ENCODE results near the gene TTF2. TPM values are rescaled to one million over a fixed set of nuclear protein-coding genes. Genes with fewer than 3 reads are reported as not detected.
A peak's percentile ranks its signal among the peaks of the same experiment; 100 is the strongest.

TTF2 gene
- total RNA-seq, 1 donor from 2014 or later: 19.3 TPM

- DNase-seq: no peak
- Mint-ChIP-seq H3K9me3 (ENCODE audit: unreplicated experiment) (no peaks in the 10 kb centered on the region), H3K27me3 (ENCODE audit: unreplicated experiment) (peaks cover 2% of the 10 kb centered on the region), H3K36me3 (ENCODE audit: unreplicated experiment) (no peaks in the 10 kb centered on the region), H3K4me1 (ENCODE audit: low read depth, unreplicated experiment) (peaks cover 33% of the 10 kb centered on the region), H3K4me3 (ENCODE audit: unreplicated experiment) (no peak overlapping the region), H3K27ac (ENCODE audit: unreplicated experiment) (no peak overlapping the region)
- no peak for TF ChIP-seq CTCF (IDR thresholded peaks at IDR 0.05; ENCODE audit: partially characterized antibody, unreplicated experiment)
Observed at GRCh38 chr1:117033772-117034171, 26.4 kb upstream of the TTF2 start.

GRCh38 chr1:117034791-117035290 is 25.3 kb upstream of the TTF2 start:
- H3K36me3 Mint-ChIP-seq (ENCODE audit: unreplicated experiment): no peaks in the 10 kb centered on the region
- peaks cover 33% of the 10 kb centered on the region for H3K4me1 Mint-ChIP-seq (ENCODE audit: low read depth, unreplicated experiment)
- peak overlapping the region; percentile 57 for H3K4me3 Mint-ChIP-seq (ENCODE audit: unreplicated experiment)
- no peaks in the 10 kb centered on the region for H3K9me3 Mint-ChIP-seq (ENCODE audit: unreplicated experiment)
- H3K27ac Mint-ChIP-seq (ENCODE audit: unreplicated experiment): peak overlapping the region; percentile 67
- TF ChIP-seq CTCF (IDR thresholded peaks at IDR 0.05; ENCODE audit: partially characterized antibody, unreplicated experiment): no peak
- peaks cover 2% of the 10 kb centered on the region for H3K27me3 Mint-ChIP-seq (ENCODE audit: unreplicated experiment)
- DNase-seq: peak; percentile 59

GRCh38 chr1:117036018-117036461 is 24.1 kb upstream of the TTF2 start:
- no peak for TF ChIP-seq CTCF (IDR thresholded peaks at IDR 0.05; ENCODE audit: partially characterized antibody, unreplicated experiment)
- Mint-ChIP-seq H3K4me1 (ENCODE audit: low read depth, unreplicated experiment) (peaks cover 35% of the 10 kb centered on the region), H3K36me3 (ENCODE audit: unreplicated experiment) (no peaks in the 10 kb centered on the region), H3K9me3 (ENCODE audit: unreplicated experiment) (no peaks in the 10 kb centered on the region), H3K27ac (ENCODE audit: unreplicated experiment) (no peak overlapping the region), H3K27me3 (ENCODE audit: unreplicated experiment) (peaks cover 2% of the 10 kb centered on the region), H3K4me3 (ENCODE audit: unreplicated experiment) (no peak overlapping the region)
- no peak for DNase-seq

- TF ChIP-seq CTCF (IDR thresholded peaks at IDR 0.05; ENCODE audit: partially characterized antibody, unreplicated experiment): no peak
- H3K27me3 Mint-ChIP-seq (ENCODE audit: unreplicated experiment): peaks cover 2% of the 10 kb centered on the region
- H3K36me3 Mint-ChIP-seq (ENCODE audit: unreplicated experiment): no peaks in the 10 kb centered on the region
Observed at GRCh38 chr1:117037802-117038201, 22.3 kb upstream of the TTF2 start.

GRCh38 chr1:117038236-117038635 is 21.9 kb upstream of the TTF2 start:
- Mint-ChIP-seq H3K27me3 (ENCODE audit: unreplicated experiment) (no peaks in the 10 kb centered on the region), H3K36me3 (ENCODE audit: unreplicated experiment) (peaks cover 4% of the 10 kb centered on the region), H3K27ac (ENCODE audit: unreplicated experiment) (no peak overlapping the region), H3K4me1 (ENCODE audit: low read depth, unreplicated experiment) (peaks cover 30% of the 10 kb centered on the region), H3K4me3 (ENCODE audit: unreplicated experiment) (no peak overlapping the region), H3K9me3 (ENCODE audit: unreplicated experiment) (no peaks in the 10 kb centered on the region)
- no peak for DNase-seq
- no peak for TF ChIP-seq CTCF (IDR thresholded peaks at IDR 0.05; ENCODE audit: partially characterized antibody, unreplicated experiment)

More at GRCh38 chr1:117037802-117038201, 22.3 kb upstream of the TTF2 start:
- no peaks in the 10 kb centered on the region for H3K9me3 Mint-ChIP-seq (ENCODE audit: unreplicated experiment)
- DNase-seq: no peak
- H3K27ac Mint-ChIP-seq (ENCODE audit: unreplicated experiment): no peak overlapping the region
- H3K4me1 Mint-ChIP-seq (ENCODE audit: low read depth, unreplicated experiment): peaks cover 33% of the 10 kb centered on the region
- H3K4me3 Mint-ChIP-seq (ENCODE audit: unreplicated experiment): no peak overlapping the region
